ENCODE measurements around the gene POMGNT2. TPM values are rescaled to one million over a fixed set of nuclear protein-coding genes. Genes with fewer than 3 reads are reported as not detected.

The POMGNT2 gene
- total and polyA plus RNA-seq, 10 of the 15 experiments (the other 5 are each of a cell fraction or from before 2014, with no cell fraction given): 0.02 to 1.7 (median 0.17) TPM; not detected in 1

DNA sequence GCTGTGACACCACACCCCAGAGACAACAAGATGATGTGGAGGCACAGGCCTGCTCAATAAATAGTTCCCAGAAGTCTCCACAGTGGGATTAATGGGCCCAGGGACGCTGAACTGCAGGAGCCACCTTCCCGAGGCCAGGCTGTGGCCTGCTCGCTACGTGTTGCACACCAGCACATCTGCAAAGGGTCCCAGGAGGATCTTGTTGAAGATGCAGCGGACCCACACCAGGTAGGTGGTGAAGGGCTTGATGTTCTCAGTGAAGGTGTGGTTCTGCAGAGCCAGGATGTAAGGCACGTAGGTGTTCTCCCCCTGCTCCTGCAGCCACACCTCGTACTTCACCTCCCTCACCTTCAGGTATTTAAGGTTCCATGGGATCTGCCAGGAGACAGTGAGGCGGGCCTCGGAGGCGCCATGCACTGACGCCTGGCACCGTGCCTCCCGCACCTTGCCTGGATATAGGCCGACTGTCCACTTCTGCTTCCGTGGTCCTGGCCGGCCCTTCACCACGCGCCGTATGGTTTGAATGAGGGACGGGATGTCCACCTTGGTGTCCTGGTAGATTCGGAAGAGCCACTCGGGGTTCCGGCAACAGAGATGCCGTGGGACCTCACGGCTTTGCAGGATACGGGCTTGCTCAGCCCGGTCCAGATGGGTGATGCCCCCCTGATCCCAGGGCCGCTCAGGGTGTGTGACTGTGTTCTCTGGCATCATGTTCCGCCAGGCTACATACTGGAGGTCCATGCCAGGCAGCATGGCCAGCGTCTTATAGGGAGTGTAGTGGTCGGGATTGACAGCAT is 26.1 kb downstream of the POMGNT2 start (continued):
- TF ChIP-seq TCF7 (IDR thresholded peaks at IDR 0.05; ENCODE audit: borderline replicate concordance): no peak
- no peak for TF ChIP-seq RFX5 (IDR thresholded peaks at IDR 0.05; ENCODE audit: low read depth, low read length)

DNA sequence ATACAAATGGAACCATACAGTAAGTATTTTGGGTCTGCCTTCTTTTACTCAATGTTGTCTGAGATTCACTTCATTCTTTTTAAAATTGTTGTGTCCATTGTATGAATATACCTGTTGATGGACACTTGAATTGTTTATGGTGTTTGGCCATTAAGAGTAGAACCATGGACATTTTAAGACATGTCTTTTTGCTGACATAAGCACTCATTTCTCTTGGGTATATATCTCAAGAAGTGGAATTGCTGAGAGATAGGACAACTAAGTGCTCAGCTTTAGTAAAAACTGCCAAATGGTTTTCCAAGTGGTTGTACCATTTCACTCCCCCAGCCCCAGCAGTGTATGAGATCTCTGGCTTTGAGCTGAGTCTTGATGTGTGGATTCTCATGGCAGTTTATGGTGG is 28.2 kb downstream of the POMGNT2 start:
- DNase-seq (ENCODE audit: low read depth, low spot score) (no peak), FAIRE-seq (no peak), ATAC-seq (no peak)
- Histone ChIP-seq H3K9me3 (replicated peaks; ENCODE audit: control insufficient read depth, insufficient read depth, low read length) (no peaks in the 10 kb centered on the region; the same call in 2 of the 3 replicates), H3K4me2 (ENCODE audit: control insufficient read depth, insufficient read depth) (no peak overlapping the region), H4K20me1 (ENCODE audit: control insufficient read depth, insufficient read depth) (no peaks in the 10 kb centered on the region), H3K4me1 (ENCODE audit: control insufficient read depth, insufficient read depth, low read length) (no peaks in the 10 kb centered on the region), H3K4me3 (no peak overlapping the region), H3K27ac (ENCODE audit: control insufficient read depth, insufficient read depth) (no peak overlapping the region), H2AFZ (ENCODE audit: control insufficient read depth, low read depth, low read length) (no peak overlapping the region), H3K9ac (ENCODE audit: control insufficient read depth, insufficient read depth, low read length) (no peak overlapping the region), H3K79me2 (ENCODE audit: control insufficient read depth, insufficient read depth, low read length) (no peaks in the 10 kb centered on the region), H3K27me3 (replicated peaks in 1 of 2; ENCODE audit: control insufficient read depth in 2 of 2, insufficient read depth in 2 of 2, low read length in 1 of 2) (no peaks in the 10 kb centered on the region; a peak in 1 of 4 replicates), H3K36me3 (ENCODE audit: control insufficient read depth in 2 of 2, insufficient read depth in 2 of 2, low read length in 1 of 2) (no peaks in the 10 kb centered on the region; a peak in 1 of 4 replicates)
- ChIA-PET RAD21 (ENCODE audit: unreplicated experiment) (interaction anchor here (0.8 kb wide), 1 partner anchor 116 kb away, joined by 3 read pairs; no protein-coding TSS in a partner anchor), SMC1A (ENCODE audit: uncharacterized antibody, unreplicated experiment) (interaction anchor here (3.4 kb wide), 1 partner anchor 116 kb away, joined by 10 read pairs; no protein-coding TSS in a partner anchor), POLR2A (no interaction called here), CTCF (interaction anchor here (2.4 kb wide), 1 partner anchor 116 kb away, joined by 10 read pairs; no protein-coding TSS in a partner anchor)
- no TSS peak for BruUV-seq (replicated peaks)
- TF ChIP-seq BHLHE40 (IDR thresholded peaks at IDR 0.05; ENCODE audit: borderline replicate concordance in 1 of 2, low read depth in 2 of 2, low read length in 1 of 2): no peak
- intact Hi-C loops (cut with micrococcal nuclease; ENCODE audit: unreplicated experiment) (no loop called here), in situ Hi-C loops (cut with MboI) (no loop called here)

DNA sequence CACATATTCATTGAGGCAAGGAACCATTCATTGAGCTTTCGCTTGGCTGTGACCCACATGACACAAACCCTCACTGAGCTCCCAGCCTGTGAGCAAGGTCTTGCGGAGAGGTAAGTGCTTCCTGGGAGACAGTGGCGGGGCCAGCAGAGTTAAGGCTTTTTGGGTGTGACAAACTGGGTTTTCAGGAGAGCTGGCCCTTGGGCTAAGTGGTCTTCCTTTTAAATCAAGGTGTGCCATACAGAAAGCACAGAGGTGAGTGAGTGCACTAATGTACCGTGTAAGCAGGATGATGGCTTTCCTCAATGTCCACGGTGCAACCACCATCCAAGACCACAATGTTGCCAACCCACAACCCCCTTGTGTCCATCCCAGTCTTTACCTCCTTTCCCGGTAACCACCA is 28.6 kb downstream of the POMGNT2 start:
- Histone ChIP-seq H3K36me3 (ENCODE audit: control insufficient read depth in 2 of 2, insufficient read depth in 2 of 2, low read length in 1 of 2) (no peaks in the 10 kb centered on the region; a peak in 1 of 4 replicates), H3K4me1 (ENCODE audit: control insufficient read depth, insufficient read depth, low read length) (no peaks in the 10 kb centered on the region), H3K27ac (ENCODE audit: control insufficient read depth, insufficient read depth) (no peak overlapping the region), H3K4me3 (no peak overlapping the region), H3K9me3 (replicated peaks; ENCODE audit: control insufficient read depth, insufficient read depth, low read length) (no peaks in the 10 kb centered on the region; the same call in 2 of the 3 replicates), H3K9ac (ENCODE audit: control insufficient read depth, insufficient read depth, low read length) (no peak overlapping the region), H2AFZ (ENCODE audit: control insufficient read depth, low read depth, low read length) (no peak overlapping the region), H4K20me1 (ENCODE audit: control insufficient read depth, insufficient read depth) (no peaks in the 10 kb centered on the region), H3K4me2 (ENCODE audit: control insufficient read depth, insufficient read depth) (no peak overlapping the region), H3K79me2 (ENCODE audit: control insufficient read depth, insufficient read depth, low read length) (no peaks in the 10 kb centered on the region), H3K27me3 (replicated peaks in 1 of 2; ENCODE audit: control insufficient read depth in 2 of 2, insufficient read depth in 2 of 2, low read length in 1 of 2) (no peaks in the 10 kb centered on the region; a peak in 1 of 4 replicates)
- POLR2A ChIA-PET: no interaction called here
- FAIRE-seq (no peak), ATAC-seq (no peak), DNase-seq (ENCODE audit: low read depth, low spot score) (no peak)
- SMC1A ChIA-PET (ENCODE audit: uncharacterized antibody, unreplicated experiment): interaction anchor here (3.4 kb wide), 1 partner anchor 116 kb away, joined by 10 read pairs; no protein-coding TSS in a partner anchor
- WGBS (ENCODE audit: insufficient coverage, insufficient replicate concordance, low lambda C conversion rate, missing lambda C conversion rate): 51% methylated on average over 6 of the region's 6 CpGs
- BruUV-seq (replicated peaks): no TSS peak
- intact Hi-C loops (cut with micrococcal nuclease; ENCODE audit: unreplicated experiment) (no loop called here), in situ Hi-C loops (cut with MboI) (no loop called here)
- RAD21 ChIA-PET (ENCODE audit: unreplicated experiment): interaction anchor here (0.8 kb wide), 1 partner anchor 115 kb away, joined by 3 read pairs; no protein-coding TSS in a partner anchor
- CTCF ChIA-PET: interaction anchor here (2.4 kb wide), 1 partner anchor 115 kb away, joined by 10 read pairs; no protein-coding TSS in a partner anchor
- no peak for TF ChIP-seq STAT1 (conservative IDR thresholded peaks at IDR 0.05)
- TF ChIP-seq EZH2 (IDR thresholded peaks at IDR 0.05; ENCODE audit: borderline replicate concordance, control insufficient read depth, low read depth, low read length): no peak
- TF ChIP-seq WRNIP1 (IDR thresholded peaks at IDR 0.05; ENCODE audit: borderline replicate concordance, low read depth, low read length): no peak
- TF ChIP-seq SIN3A (IDR thresholded peaks at IDR 0.05; ENCODE audit: low read depth, low read length): no peak
- TF ChIP-seq, protein P1, sequence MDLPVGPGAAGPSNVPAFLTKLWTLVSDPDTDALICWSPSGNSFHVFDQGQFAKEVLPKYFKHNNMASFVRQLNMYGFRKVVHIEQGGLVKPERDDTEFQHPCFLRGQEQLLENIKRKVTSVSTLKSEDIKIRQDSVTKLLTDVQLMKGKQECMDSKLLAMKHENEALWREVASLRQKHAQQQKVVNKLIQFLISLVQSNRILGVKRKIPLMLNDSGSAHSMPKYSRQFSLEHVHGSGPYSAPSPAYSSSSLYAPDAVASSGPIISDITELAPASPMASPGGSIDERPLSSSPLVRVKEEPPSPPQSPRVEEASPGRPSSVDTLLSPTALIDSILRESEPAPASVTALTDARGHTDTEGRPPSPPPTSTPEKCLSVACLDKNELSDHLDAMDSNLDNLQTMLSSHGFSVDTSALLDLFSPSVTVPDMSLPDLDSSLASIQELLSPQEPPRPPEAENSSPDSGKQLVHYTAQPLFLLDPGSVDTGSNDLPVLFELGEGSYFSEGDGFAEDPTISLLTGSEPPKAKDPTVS (IDR thresholded peaks at IDR 0.05; ENCODE audit: low read depth, low read length): no peak
- no peak for TF ChIP-seq MYB (IDR thresholded peaks at IDR 0.05; ENCODE audit: borderline replicate concordance, low read depth, low read length)
